AG04449 (cell line): ENCODE measurements around the gene SSPN.
"Not testable (repeated sequence)": the region's sequence is repeated elsewhere in the genome, so short reads cannot be mapped to it uniquely, and the experiment has no call there.

Source experiments
- CTCF ChIA-PET: fragments of 350-600 bp; formaldehyde crosslinking; extraction: SDS; loops from one replicate; lab custom pipeline; 2021; ENCODE audit warnings: antibody characterized with exemption; lab: Yijun Ruan, JAX
- POLR2A ChIA-PET: fragments of 400-600, 350-600 bp; formaldehyde crosslinking; extraction: SDS; loops from one replicate; lab custom pipeline; 2020; ENCODE audit warnings: antibody characterized with exemption, inconsistent platforms; lab: Yijun Ruan, JAX
- DNase-seq: peaks from one replicate; pipeline ENCODE4 v3.0.0-alpha.2; 2010; ENCODE audit warnings: low read depth, low spot score
- H3K4me3 ChIP-seq: 2 replicates; pipeline ENCODE4 v1.5.1; 2011; ENCODE audit warnings: low read depth, mild to moderate bottlenecking, control low read depth, low read length
- CTCF ChIP-seq: IDR thresholded peaks from one replicate; pipeline ENCODE4 v1.5.1; 2011; ENCODE audit warnings: mild to moderate bottlenecking, moderate library complexity, low read length, control low read depth, inconsistent platforms; ENCODE audit not compliant: insufficient read depth; ENCODE audit errors: missing control alignments

Gene SSPN

GRCh38 chr12:26226629-26227360 lies 31.4 kb downstream of the SSPN start:
- no peak for TF ChIP-seq CTCF
- DNase-seq = no peak
- CTCF ChIA-PET = interaction anchor here (0.7 to 1.5 kb wide), 2 partner anchors 20 to 425 kb away, joined by 3 to 5 read pairs; no protein-coding TSS in a partner anchor
- POLR2A ChIA-PET = no interaction called here
- peak overlapping the region; percentile 50 for H3K4me3 ChIP-seq

GRCh38 chr12:26227361-26227745 lies 32.0 kb downstream of the SSPN start:
- no peak for TF ChIP-seq CTCF
- H3K4me3 ChIP-seq = no peak overlapping the region; the same call in 1 of the 2 replicates
- ChIA-PET POLR2A (no interaction called here), CTCF (interaction anchor here (0.7 kb wide), 1 partner anchor 19 kb away, joined by 3 read pairs; no protein-coding TSS in a partner anchor)
- DNase-seq = no peak

- no peak for DNase-seq
- CTCF ChIA-PET = interaction anchor here (0.8 kb wide), 1 partner anchor 19 kb away, joined by 5 read pairs; no protein-coding TSS in a partner anchor
- H3K4me3 ChIP-seq = no peak overlapping the region
- POLR2A ChIA-PET = no interaction called here
- TF ChIP-seq CTCF = no peak
Measured at GRCh38 chr12:26229910-26230309, 34.5 kb downstream of the SSPN start.

- H3K4me3 ChIP-seq = no peak overlapping the region
- ChIA-PET POLR2A (no interaction called here), CTCF (no interaction called here)
- TF ChIP-seq CTCF = no peak
- DNase-seq = no peak
Measured at GRCh38 chr12:26231470-26231869, 36.1 kb downstream of the SSPN start.

GRCh38 chr12:26231921-26232320 lies 36.5 kb downstream of the SSPN start:
- ChIA-PET POLR2A (no interaction called here), CTCF (interaction anchor here (1.2 kb wide), 1 partner anchor 13 kb away, joined by 3 read pairs; no protein-coding TSS in a partner anchor)
- DNase-seq = no peak
- no peak for TF ChIP-seq CTCF
- H3K4me3 ChIP-seq = no peak overlapping the region

- CTCF ChIA-PET = interaction anchor here (1.3 kb wide), 1 partner anchor 11 kb away, joined by 3 read pairs; no protein-coding TSS in a partner anchor
- H3K4me3 ChIP-seq = no peak overlapping the region
- no peak for TF ChIP-seq CTCF
- POLR2A ChIA-PET = no interaction called here
- DNase-seq = peak; percentile 7
Measured at GRCh38 chr12:26233631-26234030, 38.3 kb downstream of the SSPN start.

- CTCF ChIA-PET, DNase-seq, POLR2A ChIA-PET, H3K4me3 ChIP-seq: not testable (repeated sequence)
Measured at GRCh38 chr12:26235465-26235864, 40.1 kb downstream of the SSPN start.
